KOPT-K1 (cell line): Measurements from ENCODE around the gene GRK1.

Source experiments
- H3K27ac ChIP-seq: fragments of 200-600 bp; sonication (generic); 2 replicates; pipeline ENCODE4 v1.5.1; 2016; ENCODE audit warnings: antibody characterized with exemption, mild to moderate bottlenecking, low read depth, low read length; ENCODE audit not compliant: poor library complexity, severe bottlenecking
- H3K36me3 ChIP-seq: fragments of 200-600 bp; sonication (generic); 2 replicates; pipeline ENCODE4 v1.5.1; 2017; ENCODE audit warnings: antibody characterized with exemption, mild to moderate bottlenecking, low read length, moderate library complexity; ENCODE audit not compliant: insufficient read depth
- H3K9me3 ChIP-seq: fragments of 200-600 bp; sonication (generic); 2 replicates; pipeline ENCODE4 v1.5.1; 2017; ENCODE audit warnings: antibody characterized with exemption, low read length, mild to moderate bottlenecking; ENCODE audit not compliant: insufficient read depth, poor library complexity, severe bottlenecking

GRK1 gene

DNA sequence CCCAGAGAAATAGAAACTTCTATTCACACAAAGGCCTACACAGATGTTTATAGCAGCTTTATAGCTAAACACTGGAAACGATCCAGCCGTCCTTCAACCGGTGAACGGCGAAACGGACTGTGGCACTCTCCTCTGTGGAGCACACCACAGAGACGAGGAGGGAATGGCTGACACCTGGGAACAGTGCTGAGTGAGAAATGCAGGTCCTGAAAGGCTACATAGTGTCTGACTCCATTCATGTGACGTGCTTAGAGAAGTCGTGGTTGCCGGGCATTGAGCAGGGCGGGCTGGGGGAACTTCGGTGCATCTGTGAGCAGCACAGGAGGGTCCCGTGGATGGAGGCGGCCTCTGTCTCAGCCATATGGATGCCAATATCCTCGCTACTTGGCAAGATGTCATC lies 3.1 kb upstream of the GRK1 start:
- Histone ChIP-seq H3K36me3 (no peaks in the 10 kb centered on the region), H3K27ac (no peak overlapping the region)

DNA sequence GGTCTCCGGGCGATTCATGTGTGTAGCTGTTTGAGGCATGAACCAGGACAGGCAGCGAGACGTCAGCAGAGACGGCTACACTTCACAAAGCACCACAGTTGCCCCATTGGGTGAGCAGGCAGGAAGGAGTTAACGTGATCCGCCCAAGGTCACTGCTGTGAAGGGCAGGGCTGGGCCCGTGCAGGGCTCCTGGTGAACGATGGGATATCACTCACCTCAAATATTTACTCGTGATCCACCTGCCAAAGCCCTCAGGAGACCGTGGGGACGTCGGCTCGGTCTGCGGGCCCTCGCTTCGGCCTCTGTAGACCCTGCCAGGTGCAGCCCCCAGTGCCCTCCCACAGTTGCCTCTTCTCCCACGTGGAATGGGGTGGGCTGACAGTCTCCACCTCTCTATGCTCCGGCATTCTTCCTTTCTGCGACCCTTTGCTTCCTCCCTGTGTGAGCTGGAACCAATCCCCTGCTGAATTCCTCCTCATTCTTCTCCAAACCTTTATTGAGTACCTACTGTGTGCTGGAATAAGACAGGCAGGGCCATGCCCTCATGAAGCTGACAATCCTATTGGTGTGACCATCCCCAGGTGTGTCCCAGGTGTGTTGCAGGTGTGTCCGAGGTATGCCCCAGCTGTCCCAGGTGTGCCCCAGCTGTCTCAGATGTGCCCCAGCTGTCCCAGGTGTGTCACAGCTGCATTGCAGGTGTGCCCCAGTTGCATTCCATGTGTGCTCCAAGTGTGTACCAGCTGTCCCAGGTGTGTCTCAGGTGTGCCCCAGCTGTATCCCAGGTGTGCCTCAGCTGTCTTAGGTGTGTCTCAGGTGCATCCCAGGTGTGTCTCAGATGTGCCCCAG lies 2.0 kb upstream of the GRK1 start:
- peaks cover 18% of the 10 kb centered on the region for H3K9me3 ChIP-seq
- H3K36me3 ChIP-seq, result no peaks in the 10 kb centered on the region
- H3K27ac ChIP-seq, result no peak overlapping the region

More for the DNA sequence above, 3.1 kb upstream of the GRK1 start:
- H3K9me3 ChIP-seq, result peaks cover 18% of the 10 kb centered on the region

DNA sequence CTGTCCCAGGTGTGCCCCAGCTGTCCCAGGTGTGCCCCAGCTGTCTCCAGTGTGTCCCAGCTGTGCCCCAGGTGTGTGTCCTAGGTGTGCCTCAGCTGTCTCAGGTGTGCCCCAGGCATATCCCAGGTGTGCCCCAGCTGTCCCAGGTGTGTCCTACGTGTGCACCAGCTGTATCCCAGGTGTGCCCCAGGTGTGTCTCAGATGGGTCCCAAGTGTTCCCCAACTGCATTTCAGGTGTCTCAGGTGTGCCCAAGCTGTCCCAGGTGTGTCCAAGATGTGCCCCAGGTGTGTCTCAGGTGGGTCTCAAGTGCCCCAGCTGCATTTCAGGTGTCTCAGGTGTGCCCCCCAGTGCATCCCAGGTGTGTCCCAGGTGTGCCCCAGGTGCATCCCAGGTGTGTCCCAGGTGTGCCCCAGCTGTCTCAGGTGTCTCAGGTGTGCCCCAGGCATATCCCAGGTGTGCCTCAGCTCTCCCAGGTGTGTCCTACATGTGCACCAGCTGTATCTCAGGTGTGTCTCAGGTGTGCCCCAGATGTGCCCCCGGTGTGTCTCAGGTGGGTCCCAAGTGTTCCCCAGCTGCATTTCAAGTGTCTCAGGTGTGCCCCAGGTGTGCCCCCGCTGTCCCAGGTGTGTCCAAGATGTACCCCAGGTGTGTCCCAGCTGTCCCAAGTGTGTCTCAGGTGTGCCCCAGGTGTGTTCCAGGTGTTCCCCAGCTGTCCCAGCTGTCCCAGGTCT lies 1.3 kb upstream of the GRK1 start:
- Histone ChIP-seq H3K9me3 (peaks cover 14% of the 10 kb centered on the region), H3K27ac (no peak overlapping the region), H3K36me3 (no peaks in the 10 kb centered on the region)

DNA sequence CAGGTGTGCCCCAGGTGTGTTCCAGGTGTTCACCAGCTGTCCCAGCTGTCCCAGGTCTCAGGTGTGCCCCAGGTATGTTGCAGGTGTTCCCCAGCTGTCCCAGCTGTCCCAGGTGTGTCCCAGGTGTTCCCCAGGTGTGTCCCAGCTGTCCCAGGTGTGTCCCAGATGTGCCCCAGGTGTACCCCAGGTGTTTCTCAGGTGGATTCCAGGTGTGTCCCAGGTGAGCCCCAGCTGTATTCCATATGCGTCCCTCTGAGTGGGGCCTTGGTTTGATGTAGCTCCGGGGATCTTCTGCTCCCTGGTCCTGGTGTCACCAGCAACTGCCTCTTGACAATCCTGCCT lies 719 bp upstream of the GRK1 start:
- Histone ChIP-seq H3K9me3 (peaks cover 9% of the 10 kb centered on the region), H3K36me3 (no peaks in the 10 kb centered on the region), H3K27ac (no peak overlapping the region)

DNA sequence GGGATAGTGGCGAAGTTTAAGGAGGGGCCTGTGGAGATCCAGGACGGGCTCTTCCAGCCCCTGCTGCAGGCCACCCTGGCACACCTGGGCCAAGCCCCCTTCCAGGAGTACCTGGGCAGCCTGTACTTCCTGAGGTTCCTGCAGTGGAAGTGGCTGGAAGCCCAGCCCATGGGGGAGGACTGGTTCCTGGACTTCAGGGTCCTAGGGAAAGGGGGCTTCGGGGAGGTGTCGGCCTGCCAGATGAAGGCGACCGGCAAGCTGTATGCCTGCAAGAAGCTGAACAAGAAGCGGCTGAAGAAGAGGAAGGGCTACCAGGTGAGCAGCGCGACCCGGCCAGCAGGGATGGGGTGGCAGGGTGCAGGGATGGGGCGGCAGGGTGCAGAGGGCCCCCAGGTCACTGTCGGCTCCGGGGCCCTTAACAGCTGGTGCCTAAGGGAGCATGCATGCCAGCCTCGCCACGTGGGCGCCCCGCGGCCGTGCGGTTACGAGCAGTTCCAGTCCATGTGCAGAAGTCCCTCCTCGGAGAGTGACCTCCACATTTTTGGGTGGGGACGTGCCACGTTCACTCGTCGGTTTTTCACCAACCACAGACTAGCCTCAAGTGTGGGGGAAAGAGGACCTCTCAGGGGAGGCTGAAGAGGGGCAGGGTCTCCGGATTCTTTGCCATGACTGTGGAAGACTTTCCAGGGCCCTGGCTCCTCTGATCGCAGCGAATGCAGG lies 912 bp downstream of the GRK1 start:
- H3K27ac ChIP-seq, result no peak overlapping the region
- H3K9me3 ChIP-seq, result no peaks in the 10 kb centered on the region
- H3K36me3 ChIP-seq, result no peaks in the 10 kb centered on the region

DNA sequence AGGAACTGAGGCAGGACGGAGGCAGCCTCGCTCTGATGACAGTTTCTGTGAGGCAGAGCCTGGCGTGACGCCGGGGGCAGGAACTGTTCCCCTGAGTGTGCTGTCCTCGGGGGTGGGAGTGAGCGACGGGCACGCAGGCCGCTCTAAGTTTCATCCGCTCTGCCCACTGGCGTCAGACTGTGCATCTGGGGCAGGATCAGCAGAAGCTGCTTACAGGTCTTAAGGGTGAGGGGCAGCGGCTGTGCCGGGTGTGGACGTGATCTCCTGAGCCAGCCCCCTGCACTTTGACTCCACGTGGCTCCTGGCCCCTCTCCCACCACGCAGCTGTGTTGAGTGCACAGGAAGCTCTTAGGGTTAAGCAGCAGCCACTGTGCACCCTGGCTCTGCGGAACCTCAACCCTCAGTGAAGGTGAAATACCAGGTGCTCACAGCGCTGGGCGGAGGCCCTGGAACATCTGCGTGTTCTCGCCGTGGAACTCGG lies 1.5 kb downstream of the GRK1 start:
- Histone ChIP-seq H3K27ac (no peak overlapping the region), H3K36me3 (no peaks in the 10 kb centered on the region), H3K9me3 (no peaks in the 10 kb centered on the region)

DNA sequence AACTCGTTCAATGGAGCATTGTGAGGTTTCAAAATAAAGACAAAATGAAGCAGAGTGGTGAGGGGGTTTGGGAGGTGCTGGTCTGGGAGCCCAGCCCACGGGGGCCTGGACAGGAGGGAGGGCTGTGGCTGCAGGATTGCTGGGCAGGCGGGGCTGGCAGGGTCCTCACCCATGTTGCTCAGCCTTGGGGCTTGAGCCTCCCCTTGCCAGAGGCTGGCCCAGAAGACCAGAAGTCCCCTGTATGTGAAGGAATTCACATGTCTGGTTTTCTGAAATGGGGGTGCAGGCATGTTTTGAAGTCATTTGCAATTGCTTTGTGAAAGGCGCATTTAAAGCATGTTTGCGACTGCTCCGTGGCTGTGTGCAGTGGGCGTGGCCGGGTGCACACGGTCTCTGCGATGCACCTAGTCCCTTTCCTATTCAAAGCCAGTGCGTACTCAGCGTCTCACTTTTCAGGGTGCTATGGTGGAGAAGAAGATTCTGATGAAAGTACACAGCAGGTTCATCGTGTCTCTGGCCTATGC lies 2.3 kb downstream of the GRK1 start:
- H3K9me3 ChIP-seq, result no peaks in the 10 kb centered on the region
- H3K36me3 ChIP-seq, result no peaks in the 10 kb centered on the region
- H3K27ac ChIP-seq, result no peak overlapping the region

DNA sequence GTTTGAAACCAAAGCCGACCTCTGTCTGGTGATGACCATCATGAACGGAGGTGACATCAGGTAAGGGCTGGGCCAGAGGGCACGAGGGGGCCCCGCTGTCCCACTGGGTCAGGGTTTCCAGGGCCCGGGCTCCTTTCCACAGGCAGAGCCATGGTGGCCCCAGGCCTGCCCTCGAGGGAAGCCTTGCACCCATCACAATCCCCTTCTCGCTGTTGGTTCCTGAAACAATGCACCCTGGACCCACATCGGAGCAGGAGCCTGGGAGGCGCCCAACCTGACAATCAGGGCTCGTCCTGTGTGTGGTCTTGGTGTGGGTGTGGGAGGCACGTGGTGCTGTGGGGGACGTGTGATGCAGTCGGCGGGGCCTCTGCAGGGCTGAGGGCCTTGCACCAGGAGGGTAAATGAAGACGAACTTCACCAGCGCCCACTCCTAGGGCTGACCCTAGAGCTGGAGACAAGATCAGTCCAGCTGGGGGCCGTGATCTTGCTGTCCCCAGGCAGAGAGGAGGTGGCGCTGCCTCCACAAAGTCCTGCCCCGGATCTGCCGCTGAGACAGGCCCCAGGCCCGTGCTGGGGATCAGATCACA lies 2.8 kb downstream of the GRK1 start:
- Histone ChIP-seq H3K9me3 (no peaks in the 10 kb centered on the region), H3K36me3 (no peaks in the 10 kb centered on the region), H3K27ac (no peak overlapping the region)

DNA sequence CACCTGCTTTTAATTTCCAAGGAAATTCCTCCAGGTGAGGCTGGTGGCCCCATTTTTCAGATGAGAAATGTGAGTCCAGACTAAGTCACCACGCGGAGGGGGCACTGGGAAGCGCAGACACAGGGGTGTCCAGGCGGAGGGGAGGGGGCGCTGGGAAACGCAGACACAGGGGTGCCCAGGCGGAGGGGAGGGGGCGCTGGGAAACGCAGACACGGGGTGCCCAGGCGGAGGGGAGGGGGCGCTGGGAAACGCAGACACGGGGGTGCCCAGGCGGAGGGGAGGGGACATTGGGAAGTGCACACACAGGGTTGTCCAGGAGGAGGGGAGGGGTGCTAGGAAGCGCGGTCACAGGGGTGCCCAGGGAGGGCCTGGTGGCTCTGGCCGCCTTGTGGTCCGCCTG lies 3.5 kb downstream of the GRK1 start:
- Histone ChIP-seq H3K36me3 (no peaks in the 10 kb centered on the region), H3K9me3 (no peaks in the 10 kb centered on the region), H3K27ac (no peak overlapping the region)

DNA sequence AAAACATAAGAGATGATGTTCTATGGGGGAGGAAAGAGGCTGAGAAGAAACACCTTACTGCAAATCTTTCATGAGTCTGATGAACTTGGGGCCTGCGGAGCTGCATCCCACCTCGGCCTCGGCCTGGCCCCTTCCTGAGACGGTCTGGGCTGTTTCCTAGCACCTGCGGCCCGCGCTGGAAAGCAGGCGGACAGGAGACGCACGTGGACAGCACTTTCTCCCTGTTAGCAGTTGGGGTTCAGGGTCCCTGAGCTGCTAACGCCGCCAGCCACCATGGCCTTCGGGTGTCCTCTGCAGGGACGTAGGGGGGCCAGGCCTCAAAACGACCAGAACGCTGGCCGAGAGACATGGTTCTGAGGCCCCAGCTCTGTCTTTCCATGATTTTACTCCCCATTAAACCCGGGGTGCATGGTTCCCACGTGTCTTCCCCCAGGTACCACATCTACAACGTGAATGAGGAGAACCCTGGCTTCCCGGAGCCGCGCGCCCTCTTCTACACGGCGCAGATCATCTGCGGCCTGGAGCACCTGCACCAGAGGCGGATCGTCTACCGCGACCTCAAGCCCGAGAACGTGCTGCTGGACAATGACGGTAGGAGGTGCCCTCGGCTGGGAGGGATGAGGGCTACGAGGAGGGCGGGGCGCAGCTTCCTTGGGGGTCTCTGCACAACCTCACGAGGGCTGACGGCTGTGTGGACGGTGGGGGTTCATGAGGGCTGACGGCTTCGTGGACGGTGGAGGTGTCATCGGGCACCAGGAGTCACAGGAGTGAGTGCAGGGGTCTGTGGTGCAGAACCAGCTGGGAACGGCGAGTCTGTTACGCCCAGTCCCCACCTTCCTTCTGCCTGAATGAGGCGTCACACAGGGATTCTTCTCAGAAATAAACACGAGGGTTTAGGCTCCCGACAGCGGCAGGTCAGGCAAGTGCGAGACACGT lies 4.3 kb downstream of the GRK1 start:
- no peaks in the 10 kb centered on the region for H3K9me3 ChIP-seq
- no peak overlapping the region for H3K27ac ChIP-seq
- H3K36me3 ChIP-seq, result no peaks in the 10 kb centered on the region

DNA sequence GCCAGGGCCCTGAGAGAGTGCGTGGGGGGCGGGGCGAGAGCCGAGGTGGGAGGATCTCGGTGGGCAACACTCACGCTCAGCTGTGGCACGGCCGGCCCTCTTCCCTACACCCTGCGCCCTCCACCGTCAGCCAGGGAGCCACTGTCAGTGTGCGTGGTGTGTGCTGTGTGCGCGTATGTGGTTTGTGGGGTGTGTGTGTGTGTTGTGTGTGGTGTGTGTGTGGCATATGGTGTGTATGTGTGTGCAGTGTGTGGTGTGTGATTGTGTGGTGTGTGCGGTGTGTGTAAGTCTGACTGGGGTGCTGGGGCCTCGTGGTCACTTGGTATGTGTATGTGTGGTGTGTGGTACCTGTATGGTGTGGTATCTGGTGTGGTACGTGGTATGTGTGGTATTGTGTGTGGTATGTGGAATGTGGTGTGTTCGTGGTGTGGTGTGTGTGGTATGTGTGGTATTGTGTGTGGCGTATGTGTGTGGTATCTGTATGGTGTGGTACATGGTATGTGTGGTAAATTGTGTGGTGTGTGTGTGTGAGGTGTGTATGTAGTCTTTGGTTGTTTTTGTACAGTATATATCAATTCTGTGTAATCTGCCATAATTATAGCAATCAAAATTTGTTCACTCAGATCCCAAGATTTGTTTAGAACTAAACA lies 5.1 kb downstream of the GRK1 start:
- no peaks in the 10 kb centered on the region for H3K9me3 ChIP-seq
- H3K27ac ChIP-seq, result no peak overlapping the region
- H3K36me3 ChIP-seq, result no peaks in the 10 kb centered on the region

DNA sequence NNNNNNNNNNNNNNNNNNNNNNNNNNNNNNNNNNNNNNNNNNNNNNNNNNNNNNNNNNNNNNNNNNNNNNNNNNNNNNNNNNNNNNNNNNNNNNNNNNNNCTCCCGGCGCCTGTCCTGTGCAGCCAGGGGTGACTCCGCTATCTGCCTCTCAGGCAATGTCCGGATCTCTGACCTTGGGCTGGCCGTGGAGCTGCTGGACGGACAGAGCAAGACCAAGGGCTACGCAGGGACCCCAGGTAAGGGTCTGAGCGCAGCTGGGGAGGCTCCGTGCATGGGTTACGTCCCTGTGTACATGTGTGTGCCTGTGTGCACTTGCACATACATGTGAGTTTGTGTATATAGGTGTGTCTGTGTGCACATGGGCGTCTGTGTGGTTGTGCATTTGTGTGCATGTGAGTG lies 55.9 kb downstream of the GRK1 start:
- peaks cover 9% of the 10 kb centered on the region for H3K9me3 ChIP-seq
- H3K36me3 ChIP-seq, result no peaks in the 10 kb centered on the region
- no peak overlapping the region for H3K27ac ChIP-seq

DNA sequence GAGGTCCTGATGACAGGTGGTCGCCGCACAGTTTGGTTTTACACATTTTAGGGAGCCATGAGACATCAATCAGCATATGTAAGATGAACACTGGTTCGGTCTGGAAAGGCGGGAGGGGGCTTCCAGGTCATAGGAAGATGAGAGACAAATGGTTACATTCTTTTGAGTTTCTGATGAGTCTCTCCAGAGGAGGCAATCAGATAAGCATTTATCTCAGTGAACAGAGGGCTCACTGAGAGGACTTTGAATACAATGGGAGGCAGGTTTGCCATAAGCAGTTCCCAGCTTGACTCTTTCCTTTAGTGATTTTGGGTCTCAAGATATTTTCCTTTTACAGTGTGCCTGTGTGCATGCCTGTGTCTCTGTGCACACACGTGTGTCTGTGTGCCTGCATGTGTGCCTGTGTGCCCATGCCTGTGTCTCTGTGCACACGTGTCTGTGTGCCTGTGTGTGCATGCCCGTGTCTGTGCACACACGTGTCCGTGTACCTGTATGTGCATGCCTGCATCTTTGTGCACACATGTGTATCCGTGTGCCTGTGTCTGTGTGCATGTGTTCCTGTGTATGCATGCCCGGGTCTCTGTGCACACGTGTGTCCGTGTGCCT lies 56.5 kb downstream of the GRK1 start:
- Histone ChIP-seq H3K9me3 (peaks cover 9% of the 10 kb centered on the region), H3K27ac (no peak overlapping the region), H3K36me3 (no peaks in the 10 kb centered on the region)
